Vagina (tissue), 2 donors: ENCODE data around the gene TRA2A.
"Not testable (repeated sequence)": the region's sequence is repeated elsewhere in the genome, so short reads cannot be mapped to it uniquely, and the experiment has no call there.

Source experiments
- POLR2A ChIP-seq, 2 donors: fragments of 450-650 bp; IDR thresholded peaks; one replicate each; pipeline ENCODE4 v1.6.1; 2017; ENCODE audit warnings: antibody characterized with exemption in 2 of 2, mild to moderate bottlenecking in 2 of 2, moderate library complexity in 2 of 2
- TF ChIP-seq, protein P1 (sequence below), 3 experiments: fragments of 450-650 bp in 2 of 3; fragments of 200-600 bp in 1 of 3; sonication (generic) in 1 of 3; IDR thresholded peaks; one replicate each; pipeline ENCODE4 v1.5.1; 2017 to 2019; ENCODE audit warnings: antibody characterized with exemption in 3 of 3, mild to moderate bottlenecking in 2 of 3, moderate library complexity in 2 of 3

DNA sequence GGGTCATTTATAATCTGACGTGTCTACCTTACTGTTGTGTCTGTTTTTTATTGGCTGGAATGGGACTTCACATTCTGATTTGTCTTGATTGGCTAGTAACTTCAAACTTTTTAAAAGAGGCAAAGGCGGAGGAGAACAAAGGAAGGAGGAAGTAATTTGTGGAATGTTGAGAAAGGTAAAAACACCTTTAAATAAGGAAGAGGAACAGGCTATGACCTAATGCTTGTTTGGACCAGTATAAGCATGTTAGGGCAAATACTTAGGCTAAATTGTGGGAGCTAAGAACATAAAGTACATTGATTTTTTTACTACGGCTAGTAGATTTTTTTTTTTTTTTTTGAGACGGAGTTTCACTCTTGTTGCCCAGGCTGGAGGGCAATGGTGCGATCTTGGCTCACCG, 18.0 kb downstream of the TRA2A start:
- TF ChIP-seq, protein P1, sequence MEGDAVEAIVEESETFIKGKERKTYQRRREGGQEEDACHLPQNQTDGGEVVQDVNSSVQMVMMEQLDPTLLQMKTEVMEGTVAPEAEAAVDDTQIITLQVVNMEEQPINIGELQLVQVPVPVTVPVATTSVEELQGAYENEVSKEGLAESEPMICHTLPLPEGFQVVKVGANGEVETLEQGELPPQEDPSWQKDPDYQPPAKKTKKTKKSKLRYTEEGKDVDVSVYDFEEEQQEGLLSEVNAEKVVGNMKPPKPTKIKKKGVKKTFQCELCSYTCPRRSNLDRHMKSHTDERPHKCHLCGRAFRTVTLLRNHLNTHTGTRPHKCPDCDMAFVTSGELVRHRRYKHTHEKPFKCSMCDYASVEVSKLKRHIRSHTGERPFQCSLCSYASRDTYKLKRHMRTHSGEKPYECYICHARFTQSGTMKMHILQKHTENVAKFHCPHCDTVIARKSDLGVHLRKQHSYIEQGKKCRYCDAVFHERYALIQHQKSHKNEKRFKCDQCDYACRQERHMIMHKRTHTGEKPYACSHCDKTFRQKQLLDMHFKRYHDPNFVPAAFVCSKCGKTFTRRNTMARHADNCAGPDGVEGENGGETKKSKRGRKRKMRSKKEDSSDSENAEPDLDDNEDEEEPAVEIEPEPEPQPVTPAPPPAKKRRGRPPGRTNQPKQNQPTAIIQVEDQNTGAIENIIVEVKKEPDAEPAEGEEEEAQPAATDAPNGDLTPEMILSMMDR (IDR thresholded peaks at IDR 0.05) = not testable (repeated sequence)
- TF ChIP-seq POLR2A (IDR thresholded peaks at IDR 0.05) = not testable (repeated sequence)
